Stomach smooth muscle (tissue), 2 donors: ENCODE data around the gene KLHL29.

ENCODE experiments used
- H3K27ac ChIP-seq: one replicate; pipeline ENCODE4 v1.7.0; 2013; ENCODE audit warnings: mild to moderate bottlenecking, low read length, inconsistent platforms
- H3K27me3 ChIP-seq, 2 donors: one replicate each; pipeline ENCODE4 v1.7.0; 2013; ENCODE audit warnings: low read length in 2 of 2; ENCODE audit not compliant: insufficient read depth in 2 of 2, control insufficient read depth in 1 of 2
- H3K36me3 ChIP-seq, 2 donors: one replicate each; pipeline ENCODE4 v1.7.0; 2013; ENCODE audit warnings: low read length in 2 of 2; ENCODE audit not compliant: control insufficient read depth in 2 of 2, insufficient read depth in 2 of 2
- H3K4me1 ChIP-seq: one replicate; pipeline ENCODE4 v1.7.0; 2013; ENCODE audit warnings: low read length; ENCODE audit not compliant: control insufficient read depth, insufficient read depth
- H3K4me3 ChIP-seq, 2 donors: one replicate each; pipeline ENCODE4 v1.7.0; 2013; ENCODE audit warnings: low read length in 2 of 2
- H3K9ac ChIP-seq, 2 donors: one replicate each; pipeline ENCODE4 v1.7.0; 2013; ENCODE audit warnings: low read length in 2 of 2, mild to moderate bottlenecking in 1 of 2
- H3K9me3 ChIP-seq, 2 donors: one replicate each; pipeline ENCODE4 v1.7.0; 2013; ENCODE audit warnings: low read length in 2 of 2; ENCODE audit not compliant: control insufficient read depth in 2 of 2
- donor health status: healthy.
- donor health status: Pancreatic carcinoma.

The KLHL29 gene

GRCh38 chr2:23523373-23524260 lies 138.6 kb downstream of the KLHL29 start:
- Histone ChIP-seq H3K4me3 (peak overlapping the region in 1 of 2 donors; percentile 49), H3K4me1 (peaks cover 63% of the 10 kb centered on the region), H3K27ac (peak overlapping the region; percentile 96), H3K36me3 (no peaks in the 10 kb centered on the region), H3K9me3 (no peaks in the 10 kb centered on the region), H3K27me3 (no peaks in the 10 kb centered on the region), H3K9ac (peak overlapping the region; percentile 58 to 61)

DNA sequence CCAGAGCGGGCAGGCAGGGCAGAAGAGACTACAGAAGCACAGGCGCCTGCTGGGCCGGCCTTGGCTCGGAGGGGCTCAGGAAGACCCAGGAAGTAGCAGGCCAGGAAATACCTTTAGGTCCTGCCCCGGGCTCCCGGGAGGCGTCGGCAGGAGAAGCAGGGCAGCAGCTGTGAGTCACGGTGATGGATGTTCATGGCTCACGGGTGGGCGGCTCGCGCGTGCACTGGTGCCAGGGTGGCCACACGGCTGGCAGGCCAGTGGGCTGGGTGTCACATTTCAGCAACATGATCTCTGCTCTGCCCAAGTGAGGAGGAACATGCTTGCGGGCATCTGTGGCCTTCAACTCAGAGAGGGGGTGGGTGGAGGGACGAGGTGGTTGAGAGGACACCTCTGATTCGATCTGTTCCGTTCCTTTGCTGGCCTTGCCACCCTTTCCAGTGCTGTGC lies 139.3 kb downstream of the KLHL29 start:
- Histone ChIP-seq H3K36me3 (no peaks in the 10 kb centered on the region), H3K9ac (peak overlapping the region; percentile 61 to 68), H3K4me1 (peaks cover 57% of the 10 kb centered on the region), H3K4me3 (peak overlapping the region in 1 of 2 donors; percentile 49), H3K27me3 (no peaks in the 10 kb centered on the region), H3K27ac (peak overlapping the region; percentile 96), H3K9me3 (no peaks in the 10 kb centered on the region)

- peak overlapping the region; percentile 96 for H3K27ac ChIP-seq
- no peaks in the 10 kb centered on the region for H3K27me3 ChIP-seq
- no peak overlapping the region for H3K4me3 ChIP-seq
- no peaks in the 10 kb centered on the region for H3K9me3 ChIP-seq
- peak overlapping the region in 1 of 2 donors; percentile 55 for H3K9ac ChIP-seq
- H3K4me1 ChIP-seq: peaks cover 50% of the 10 kb centered on the region
- no peaks in the 10 kb centered on the region for H3K36me3 ChIP-seq
Observed at GRCh38 chr2:23525137-23525765, 140.3 kb downstream of the KLHL29 start.

DNA sequence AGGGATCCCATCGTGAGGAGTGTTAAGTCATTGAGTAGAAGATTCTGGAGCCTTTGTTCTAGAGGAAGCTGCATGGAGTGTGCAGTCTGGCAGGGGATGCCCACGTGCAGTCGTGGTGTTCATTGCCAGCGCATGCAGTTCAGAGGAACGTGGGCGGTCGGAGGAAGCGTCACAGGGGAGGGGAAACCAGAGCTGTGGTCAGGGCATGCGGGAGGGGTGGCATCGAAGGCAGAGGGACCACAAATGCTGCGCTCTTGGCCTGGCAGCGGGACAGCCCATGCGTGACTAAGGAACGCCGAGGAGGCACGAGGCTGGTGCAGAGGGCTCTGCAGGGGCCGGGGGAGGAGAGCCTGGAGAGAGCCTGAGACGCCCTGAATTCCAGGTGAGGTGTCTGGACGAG lies 141.1 kb downstream of the KLHL29 start:
- H3K9ac ChIP-seq: no peak overlapping the region
- peak overlapping the region; percentile 96 for H3K27ac ChIP-seq
- H3K4me1 ChIP-seq: peaks cover 49% of the 10 kb centered on the region
- H3K27me3 ChIP-seq: no peaks in the 10 kb centered on the region
- H3K9me3 ChIP-seq: no peaks in the 10 kb centered on the region
- H3K4me3 ChIP-seq: no peak overlapping the region
- H3K36me3 ChIP-seq: no peaks in the 10 kb centered on the region

DNA sequence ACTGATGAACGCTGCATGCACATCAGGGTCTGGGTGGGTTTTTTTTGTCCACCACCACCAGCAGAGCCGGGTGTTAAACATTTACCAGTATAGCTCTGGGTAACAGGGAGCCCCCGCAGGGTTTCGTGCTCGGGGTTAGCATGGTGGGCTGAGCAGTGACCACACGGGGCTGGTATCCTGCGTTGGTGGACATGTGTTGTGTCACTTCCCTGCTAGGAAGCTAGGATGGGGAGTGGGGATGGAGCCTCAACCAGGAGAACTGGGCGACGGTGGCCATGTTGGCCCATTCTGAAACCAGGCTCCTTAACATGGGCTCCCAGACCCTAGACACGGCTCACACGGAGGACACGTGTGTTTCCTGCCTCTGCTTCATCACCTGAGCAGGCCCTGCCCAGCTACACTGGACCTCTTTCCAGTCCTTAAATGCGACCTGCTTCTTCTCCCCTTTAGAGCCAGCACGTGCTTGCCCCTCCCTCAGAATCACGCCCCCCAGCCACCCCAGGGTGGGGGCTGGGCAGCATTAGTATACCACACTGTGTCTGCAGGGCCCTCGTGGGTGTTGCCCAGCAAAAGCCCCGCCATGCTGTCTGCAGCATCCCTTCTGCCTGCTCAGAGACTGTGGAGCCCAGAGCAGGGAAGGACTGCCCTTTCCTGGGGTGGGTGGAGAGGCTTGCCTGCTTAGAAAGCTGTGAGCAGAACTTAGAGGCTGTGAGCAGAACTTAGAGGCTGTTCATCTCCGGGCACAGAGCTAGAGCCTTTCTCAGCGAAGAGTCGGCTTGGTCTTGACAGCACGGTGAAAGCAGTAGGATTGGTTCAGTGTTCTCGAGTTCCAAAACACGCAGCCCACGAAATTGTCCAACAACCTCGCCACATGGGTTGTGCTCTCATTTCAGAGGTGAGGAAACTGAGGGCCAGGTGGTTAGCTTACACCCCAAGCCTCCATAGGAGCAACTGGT lies 142.1 kb downstream of the KLHL29 start:
- no peaks in the 10 kb centered on the region for H3K36me3 ChIP-seq
- no peaks in the 10 kb centered on the region for H3K27me3 ChIP-seq
- H3K27ac ChIP-seq: no peak overlapping the region
- no peak overlapping the region for H3K9ac ChIP-seq
- H3K4me1 ChIP-seq: peaks cover 49% of the 10 kb centered on the region
- H3K9me3 ChIP-seq: no peaks in the 10 kb centered on the region
- H3K4me3 ChIP-seq: no peak overlapping the region

DNA sequence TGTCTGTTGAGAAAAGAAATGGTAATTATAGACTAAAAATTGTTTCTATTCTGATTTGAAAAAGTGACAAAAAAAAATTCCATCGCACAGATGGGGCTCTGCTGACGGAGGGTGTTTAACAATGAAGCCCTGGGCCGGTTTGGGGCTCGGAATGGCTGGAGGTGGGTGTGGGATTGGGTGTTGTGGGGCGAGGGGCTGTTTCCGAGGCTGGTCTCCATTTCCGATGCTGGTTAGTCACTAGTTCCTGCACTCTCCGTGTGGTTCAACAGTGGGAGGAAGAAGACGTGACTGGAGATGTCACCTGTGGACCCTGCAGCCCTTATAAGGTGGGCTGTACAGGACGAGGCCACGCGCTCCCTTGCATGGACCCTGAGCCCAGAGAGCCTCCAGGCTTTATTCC lies 143.2 kb downstream of the KLHL29 start:
- no peaks in the 10 kb centered on the region for H3K9me3 ChIP-seq
- no peak overlapping the region for H3K9ac ChIP-seq
- peaks cover 52% of the 10 kb centered on the region for H3K4me1 ChIP-seq
- no peak overlapping the region for H3K4me3 ChIP-seq
- H3K27me3 ChIP-seq: no peaks in the 10 kb centered on the region
- no peaks in the 10 kb centered on the region for H3K36me3 ChIP-seq
- no peak overlapping the region for H3K27ac ChIP-seq

- no peaks in the 10 kb centered on the region for H3K9me3 ChIP-seq
- no peaks in the 10 kb centered on the region for H3K27me3 ChIP-seq
- no peak overlapping the region for H3K9ac ChIP-seq
- peaks cover 50% of the 10 kb centered on the region for H3K4me1 ChIP-seq
- no peaks in the 10 kb centered on the region for H3K36me3 ChIP-seq
- H3K4me3 ChIP-seq: no peak overlapping the region
- no peak overlapping the region for H3K27ac ChIP-seq
Observed at GRCh38 chr2:23528690-23529089, 143.7 kb downstream of the KLHL29 start.

GRCh38 chr2:23529659-23530058 lies 144.7 kb downstream of the KLHL29 start:
- H3K4me1 ChIP-seq: peaks cover 48% of the 10 kb centered on the region
- no peaks in the 10 kb centered on the region for H3K27me3 ChIP-seq
- no peak overlapping the region for H3K4me3 ChIP-seq
- no peaks in the 10 kb centered on the region for H3K36me3 ChIP-seq
- no peak overlapping the region for H3K9ac ChIP-seq
- H3K9me3 ChIP-seq: no peaks in the 10 kb centered on the region
- H3K27ac ChIP-seq: no peak overlapping the region

GRCh38 chr2:23530206-23530908 lies 145.4 kb downstream of the KLHL29 start:
- Histone ChIP-seq H3K4me1 (peaks cover 41% of the 10 kb centered on the region), H3K9ac (no peak overlapping the region), H3K9me3 (no peaks in the 10 kb centered on the region), H3K36me3 (no peaks in the 10 kb centered on the region), H3K4me3 (no peak overlapping the region), H3K27ac (no peak overlapping the region), H3K27me3 (no peaks in the 10 kb centered on the region)

DNA sequence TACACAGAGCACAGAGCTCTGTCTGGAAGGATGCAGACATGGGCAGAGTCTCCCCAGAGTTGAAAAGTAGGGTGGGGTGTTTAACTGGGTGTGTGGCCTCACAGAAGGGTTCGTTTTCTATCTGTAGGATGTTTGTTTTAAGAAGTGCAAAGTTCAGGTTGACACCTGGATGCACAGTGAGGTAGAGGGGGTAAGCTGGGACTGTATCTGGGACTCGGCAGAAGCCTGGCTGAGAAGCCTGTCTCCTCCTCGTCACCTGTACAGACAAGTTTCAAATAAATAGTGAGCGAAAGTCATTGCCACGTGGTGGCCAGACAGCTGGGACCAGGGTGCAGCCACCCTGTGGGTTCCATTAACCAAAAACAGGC lies 145.9 kb downstream of the KLHL29 start:
- Histone ChIP-seq H3K9me3 (no peaks in the 10 kb centered on the region), H3K27ac (no peak overlapping the region), H3K4me3 (no peak overlapping the region), H3K4me1 (peaks cover 37% of the 10 kb centered on the region), H3K27me3 (no peaks in the 10 kb centered on the region), H3K36me3 (no peaks in the 10 kb centered on the region), H3K9ac (no peak overlapping the region)
